ENCODE data around the gene STARD6. TPM values are rescaled to one million over a fixed set of nuclear protein-coding genes. Genes with fewer than 3 reads are reported as not detected.

The STARD6 gene
- total RNA-seq, 1 donor from 2014 or later: not detected

GRCh38 chr18:54284981-54285785 is 72.5 kb downstream of the STARD6 start:
- Histone ChIP-seq H3K27me3 (ENCODE audit: control insufficient read depth, insufficient read depth, low read length) (no peaks in the 10 kb centered on the region), H3K4me3 (ENCODE audit: low read depth, low read length) (no peak overlapping the region), H3K36me3 (ENCODE audit: control insufficient read depth, insufficient read depth, low read length) (no peaks in the 10 kb centered on the region)
- TF ChIP-seq CTCF (IDR thresholded peaks at IDR 0.05; ENCODE audit: insufficient read depth, low read length, poor library complexity, severe bottlenecking): no peak
- DNase-seq (ENCODE audit: low read depth): no peak

- no peak for TF ChIP-seq CTCF (IDR thresholded peaks at IDR 0.05; ENCODE audit: insufficient read depth, low read length, poor library complexity, severe bottlenecking)
- H3K36me3 ChIP-seq (ENCODE audit: control insufficient read depth, insufficient read depth, low read length): no peaks in the 10 kb centered on the region
- no peak overlapping the region for H3K4me3 ChIP-seq (ENCODE audit: low read depth, low read length)
- DNase-seq (ENCODE audit: low read depth): no peak
- no peaks in the 10 kb centered on the region for H3K27me3 ChIP-seq (ENCODE audit: control insufficient read depth, insufficient read depth, low read length)
These were observed 73.1 kb downstream of the STARD6 start for GRCh38 chr18:54284535-54284934.

GRCh38 chr18:54280220-54280569 is 77.5 kb downstream of the STARD6 start:
- Histone ChIP-seq H3K4me3 (ENCODE audit: low read depth, low read length) (no peak overlapping the region), H3K36me3 (ENCODE audit: control insufficient read depth, insufficient read depth, low read length) (no peaks in the 10 kb centered on the region), H3K27me3 (ENCODE audit: control insufficient read depth, insufficient read depth, low read length) (no peaks in the 10 kb centered on the region)
- no peak for TF ChIP-seq CTCF (IDR thresholded peaks at IDR 0.05; ENCODE audit: insufficient read depth, low read length, poor library complexity, severe bottlenecking)
- no peak for DNase-seq (ENCODE audit: low read depth)

- H3K36me3 ChIP-seq (ENCODE audit: control insufficient read depth, insufficient read depth, low read length): no peaks in the 10 kb centered on the region
- DNase-seq (ENCODE audit: low read depth): peak; percentile 74
These were observed 78.0 kb downstream of the STARD6 start for GRCh38 chr18:54279477-54280219.

GRCh38 chr18:54278615-54279014 is 79.0 kb downstream of the STARD6 start:
- no peak overlapping the region for H3K4me3 ChIP-seq (ENCODE audit: low read depth, low read length)
- H3K27me3 ChIP-seq (ENCODE audit: control insufficient read depth, insufficient read depth, low read length): no peaks in the 10 kb centered on the region
- no peaks in the 10 kb centered on the region for H3K36me3 ChIP-seq (ENCODE audit: control insufficient read depth, insufficient read depth, low read length)
- no peak for TF ChIP-seq CTCF (IDR thresholded peaks at IDR 0.05; ENCODE audit: insufficient read depth, low read length, poor library complexity, severe bottlenecking)
- no peak for DNase-seq (ENCODE audit: low read depth)

More at GRCh38 chr18:54279477-54280219, 78.0 kb downstream of the STARD6 start:
- TF ChIP-seq CTCF (IDR thresholded peaks at IDR 0.05; ENCODE audit: insufficient read depth, low read length, poor library complexity, severe bottlenecking): no peak
- H3K4me3 ChIP-seq (ENCODE audit: low read depth, low read length): no peak overlapping the region
- no peaks in the 10 kb centered on the region for H3K27me3 ChIP-seq (ENCODE audit: control insufficient read depth, insufficient read depth, low read length)
